Activated CD8-positive, alpha-beta memory T cell treated with anti-CD3 and anti-CD28 coated beads, Interleukin-2, amount 50 U/mL, for 24 hours (primary cell): ENCODE data around the gene CLIC4.
"Not testable (repeated sequence)": the region's sequence is repeated elsewhere in the genome, so short reads cannot be mapped to it uniquely, and the experiment has no call there.

ENCODE experiments used
- DNase-seq: peaks from one replicate; pipeline ENCODE4 v3.0.0-alpha.2; 2020; ENCODE audit errors: extremely low read depth

Gene CLIC4

DNA sequence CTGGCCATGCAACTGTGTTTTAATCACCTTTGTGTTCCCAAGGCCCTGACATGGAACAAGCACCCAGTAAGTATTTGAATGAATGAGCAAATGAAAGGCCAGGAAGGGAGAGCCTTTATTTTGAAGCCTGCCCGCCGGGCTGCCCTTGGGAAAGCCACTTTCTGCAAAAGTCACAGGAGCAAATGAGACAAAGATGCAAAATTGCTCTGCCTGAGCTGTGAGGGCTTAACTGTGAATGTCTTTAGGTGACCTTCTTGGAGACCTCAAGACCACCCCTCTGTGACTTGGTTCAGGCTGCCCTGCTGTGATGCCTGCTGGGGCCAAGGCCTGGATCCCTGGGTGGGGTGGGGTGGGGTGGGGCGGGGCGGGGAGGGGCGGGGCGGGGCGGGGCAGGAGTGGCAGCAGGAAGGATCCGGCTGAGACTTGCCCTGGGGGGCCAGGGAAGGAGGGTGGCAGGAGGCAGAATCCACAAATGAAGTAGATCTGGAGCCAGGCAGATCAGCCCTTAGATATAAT is 130.8 kb downstream of the CLIC4 start:
- no peak for DNase-seq

DNA sequence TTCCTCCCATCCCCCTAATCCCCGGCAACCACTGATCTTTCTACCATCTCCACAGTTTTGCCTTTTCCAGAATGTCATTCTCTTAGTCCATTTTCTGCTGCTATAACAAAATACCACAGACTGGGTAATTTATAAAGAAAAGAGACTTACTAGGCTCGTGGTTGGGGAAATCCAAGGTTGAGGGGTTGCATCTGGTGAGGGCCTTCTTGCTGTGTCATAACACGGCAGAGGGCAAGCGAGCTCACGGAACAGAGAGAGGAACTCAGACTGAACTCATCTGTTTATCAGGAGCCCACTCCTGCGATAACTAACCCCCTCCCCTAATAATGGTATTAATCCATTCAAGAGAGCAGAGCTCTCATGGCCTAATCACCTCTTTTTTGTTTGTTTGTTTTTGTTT is 132.8 kb downstream of the CLIC4 start:
- no peak for DNase-seq

DNA sequence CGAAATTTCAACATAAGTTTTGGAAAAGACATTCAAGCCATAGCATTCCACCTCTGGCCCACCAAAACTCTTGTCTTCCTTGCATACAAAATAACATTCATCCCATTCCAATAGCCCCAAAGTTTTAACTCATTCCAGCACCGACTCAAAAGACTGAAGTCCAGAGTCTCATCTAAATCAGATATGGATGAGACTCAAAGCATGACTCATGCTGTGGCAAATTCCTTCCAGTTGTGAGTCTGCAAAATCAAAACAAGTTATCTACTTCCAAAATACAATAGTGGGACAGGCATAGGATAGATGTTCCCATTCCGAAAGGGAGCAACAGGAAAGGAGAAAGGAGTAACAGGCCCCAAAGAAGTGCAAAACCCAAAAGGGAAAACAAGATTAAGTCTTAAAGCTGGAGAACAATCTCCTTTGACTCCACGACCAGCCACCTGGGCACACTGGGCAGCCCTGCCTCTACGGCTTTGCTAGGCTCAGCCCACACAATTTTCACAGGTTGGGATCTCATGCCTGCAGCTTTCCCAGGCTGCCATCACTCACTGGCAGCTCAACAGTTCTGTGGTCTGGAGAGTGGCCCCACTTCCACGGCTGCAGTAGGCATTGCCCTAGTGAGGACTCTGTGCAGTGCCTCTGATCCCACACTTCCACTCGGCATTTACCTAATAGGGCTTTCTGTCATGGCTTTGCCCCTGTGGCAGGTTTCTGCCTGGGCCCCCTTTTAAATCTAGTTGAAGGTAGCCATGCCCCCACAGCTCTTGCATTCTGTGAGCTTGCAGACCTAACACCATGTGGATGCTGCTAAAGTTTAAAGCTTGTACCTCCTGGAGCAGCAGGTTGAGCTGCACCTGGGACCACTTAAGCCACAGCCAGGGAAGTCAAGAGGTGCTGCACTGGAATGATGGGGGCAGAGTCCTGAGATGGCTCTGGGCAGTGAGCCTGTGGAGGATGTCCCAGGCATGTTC is 133.8 kb downstream of the CLIC4 start:
- no peak for DNase-seq

DNA sequence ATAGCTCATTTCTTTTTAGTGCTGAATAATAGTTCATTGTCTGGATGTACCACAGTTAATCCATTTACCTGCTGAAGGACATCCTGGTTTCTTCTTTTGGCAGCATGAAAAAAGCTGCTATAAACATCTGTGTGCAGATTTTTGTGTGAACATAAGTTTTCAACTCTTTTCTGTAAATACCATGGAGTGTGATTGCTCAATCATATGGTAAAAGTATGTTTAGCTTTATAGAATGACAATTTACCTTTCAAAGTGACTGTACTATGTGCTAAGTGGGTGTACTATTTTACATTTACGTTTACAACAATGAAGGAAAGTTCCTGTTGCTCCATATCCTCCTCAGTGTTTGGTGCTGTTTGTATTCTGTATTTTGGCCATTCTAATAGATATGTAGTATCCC is 135.8 kb downstream of the CLIC4 start:
- DNase-seq: no peak

DNA sequence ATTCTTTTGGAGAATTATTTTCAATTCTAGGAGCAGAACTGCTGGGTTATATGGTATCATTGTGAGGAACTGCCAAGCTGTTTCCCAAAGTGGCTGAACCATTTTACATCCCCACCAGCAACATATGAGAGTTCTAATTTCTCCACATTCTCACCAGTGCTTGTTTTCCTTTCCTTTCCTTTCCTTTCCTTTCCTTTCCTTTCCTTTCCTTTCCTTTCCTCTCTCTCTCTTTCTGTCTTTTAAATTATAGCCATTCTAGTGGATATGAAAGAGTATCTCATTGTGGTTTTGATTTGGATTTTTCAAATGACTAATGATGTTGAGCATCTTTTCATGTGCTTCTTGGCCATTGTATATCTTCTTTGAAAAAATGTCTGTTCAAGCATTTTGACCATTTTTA is 139.5 kb downstream of the CLIC4 start:
- no peak for DNase-seq

DNA sequence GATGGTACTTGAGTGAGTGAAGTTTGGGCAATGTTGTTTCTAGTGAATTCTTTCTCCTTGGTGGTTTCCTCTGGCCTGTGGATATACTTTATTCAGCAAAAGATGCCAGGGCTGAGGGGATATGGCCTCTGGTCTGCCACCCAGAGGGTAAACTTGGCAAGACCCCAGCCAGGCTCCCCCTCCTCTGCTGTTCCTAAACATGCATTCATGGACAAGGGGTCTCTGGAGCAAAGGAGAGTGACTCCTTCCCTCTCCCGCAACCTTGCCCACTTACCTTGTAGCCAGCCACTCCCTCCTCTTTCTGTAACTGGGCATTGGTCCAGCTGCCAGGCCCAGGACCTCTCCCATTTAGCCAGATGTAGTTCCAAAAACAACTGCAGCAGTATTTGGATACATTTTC is 141.0 kb downstream of the CLIC4 start:
- DNase-seq: no peak

DNA sequence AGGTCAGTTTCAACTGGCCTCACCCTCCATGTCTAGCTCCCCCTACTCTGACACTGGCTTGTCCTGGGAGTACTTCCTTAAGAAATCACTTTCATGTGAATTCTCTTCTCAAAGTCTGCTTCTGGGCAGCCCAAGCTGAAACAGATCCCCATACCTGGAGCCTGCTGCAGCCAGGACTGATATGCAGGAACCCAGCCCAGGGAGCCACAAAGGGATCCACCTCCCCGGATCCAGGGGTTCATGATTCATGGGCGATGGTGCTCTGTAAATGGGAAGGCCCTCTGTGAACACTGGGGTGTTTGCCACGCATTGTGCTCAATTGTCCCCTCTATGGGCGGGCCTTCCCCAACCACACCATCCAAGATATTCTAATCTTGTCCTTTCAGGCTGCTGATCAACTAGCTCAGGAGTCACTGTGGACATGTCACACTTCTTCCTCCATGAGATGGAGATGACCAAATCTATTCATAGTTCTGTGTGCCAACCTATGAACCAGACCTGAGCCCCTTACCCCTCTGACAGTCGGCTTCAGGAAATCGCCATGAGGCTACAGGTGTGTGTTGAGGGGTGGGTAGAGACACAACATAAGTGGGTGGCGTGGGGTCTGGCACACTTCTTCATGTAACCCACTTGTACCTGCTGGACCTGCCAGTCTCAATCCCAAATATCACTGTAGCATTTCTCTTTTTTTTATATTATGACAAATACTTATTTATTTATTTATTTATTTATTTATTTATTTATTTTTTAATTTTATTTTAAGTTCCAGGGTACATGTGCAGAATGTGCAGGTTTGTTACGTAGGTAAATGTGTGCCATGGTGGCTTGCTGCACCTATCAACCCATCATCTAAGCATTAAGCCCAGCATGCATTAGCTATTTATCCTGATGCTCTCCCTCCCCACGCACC is 143.1 kb downstream of the CLIC4 start:
- no peak for DNase-seq

DNA sequence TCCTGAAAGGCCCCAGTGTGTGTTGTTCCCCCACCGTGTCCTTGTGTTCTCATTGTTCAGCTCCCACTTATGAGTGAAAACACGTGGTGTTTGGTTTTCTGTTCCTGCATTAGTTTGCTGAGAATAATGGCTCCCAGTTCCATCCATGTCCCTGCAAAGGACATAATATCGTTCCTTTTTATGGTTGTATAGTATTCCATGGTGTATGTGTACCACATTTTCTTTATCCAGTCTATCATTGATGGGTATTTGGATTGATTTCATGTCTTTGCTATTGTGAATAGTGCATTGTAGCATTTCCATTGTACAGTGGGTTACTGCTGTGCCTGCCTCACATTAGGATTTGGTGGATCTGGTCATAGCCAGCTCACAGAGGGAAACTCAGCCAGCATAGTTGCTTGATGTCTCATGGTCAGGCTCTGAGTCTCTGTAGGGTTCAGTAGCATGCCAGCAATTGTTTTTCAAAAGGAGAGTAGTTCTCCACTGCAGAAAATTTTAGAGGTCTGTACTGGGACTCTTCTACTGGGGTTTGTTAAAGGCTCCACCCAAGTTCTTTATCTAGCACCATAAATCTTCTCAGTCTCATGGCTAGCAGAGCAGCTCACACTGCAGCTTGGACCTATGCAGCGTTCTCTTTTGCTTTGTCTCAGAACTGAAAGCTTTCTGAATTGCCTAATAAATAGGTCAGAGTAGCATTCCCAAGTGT is 143.9 kb downstream of the CLIC4 start:
- no peak for DNase-seq

DNA sequence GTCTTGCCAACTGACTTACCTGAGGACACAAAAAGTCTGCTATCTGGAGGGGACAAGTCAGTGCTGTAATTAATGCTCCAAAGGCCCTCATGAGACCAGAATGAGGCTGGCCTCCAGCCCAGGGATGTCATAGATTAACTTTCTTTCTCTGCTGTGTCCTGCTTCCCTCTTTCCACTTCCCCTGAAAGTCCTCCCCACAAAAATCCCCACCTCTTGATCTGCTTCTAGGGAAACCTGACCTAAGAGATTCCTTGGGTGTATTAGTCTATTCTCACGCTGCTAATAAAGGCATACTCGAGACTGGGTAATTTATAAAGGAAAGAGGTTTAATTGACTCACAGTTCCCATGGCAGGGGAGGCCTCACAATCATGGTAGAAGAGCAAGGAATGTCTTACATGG is 145.6 kb downstream of the CLIC4 start:
- DNase-seq: no peak

DNA sequence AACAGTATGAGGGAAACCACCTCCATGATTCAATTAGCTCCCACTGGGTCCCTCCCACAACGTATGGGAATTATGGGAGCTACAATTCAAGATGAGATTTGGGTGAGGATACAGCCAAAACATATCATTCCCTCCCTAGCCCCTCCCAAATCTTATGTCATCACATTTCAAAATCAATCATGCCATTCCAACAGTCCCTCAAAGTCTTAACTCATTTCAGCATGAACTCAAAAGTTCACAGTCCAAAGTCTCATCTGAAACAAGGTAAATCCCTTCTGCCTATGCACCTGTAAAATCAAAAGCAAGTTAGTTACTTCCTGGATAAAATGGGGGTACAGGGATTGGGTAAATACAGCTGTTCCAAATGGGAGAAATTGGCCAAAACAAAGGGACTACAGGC is 146.1 kb downstream of the CLIC4 start:
- DNase-seq: not testable (repeated sequence)

DNA sequence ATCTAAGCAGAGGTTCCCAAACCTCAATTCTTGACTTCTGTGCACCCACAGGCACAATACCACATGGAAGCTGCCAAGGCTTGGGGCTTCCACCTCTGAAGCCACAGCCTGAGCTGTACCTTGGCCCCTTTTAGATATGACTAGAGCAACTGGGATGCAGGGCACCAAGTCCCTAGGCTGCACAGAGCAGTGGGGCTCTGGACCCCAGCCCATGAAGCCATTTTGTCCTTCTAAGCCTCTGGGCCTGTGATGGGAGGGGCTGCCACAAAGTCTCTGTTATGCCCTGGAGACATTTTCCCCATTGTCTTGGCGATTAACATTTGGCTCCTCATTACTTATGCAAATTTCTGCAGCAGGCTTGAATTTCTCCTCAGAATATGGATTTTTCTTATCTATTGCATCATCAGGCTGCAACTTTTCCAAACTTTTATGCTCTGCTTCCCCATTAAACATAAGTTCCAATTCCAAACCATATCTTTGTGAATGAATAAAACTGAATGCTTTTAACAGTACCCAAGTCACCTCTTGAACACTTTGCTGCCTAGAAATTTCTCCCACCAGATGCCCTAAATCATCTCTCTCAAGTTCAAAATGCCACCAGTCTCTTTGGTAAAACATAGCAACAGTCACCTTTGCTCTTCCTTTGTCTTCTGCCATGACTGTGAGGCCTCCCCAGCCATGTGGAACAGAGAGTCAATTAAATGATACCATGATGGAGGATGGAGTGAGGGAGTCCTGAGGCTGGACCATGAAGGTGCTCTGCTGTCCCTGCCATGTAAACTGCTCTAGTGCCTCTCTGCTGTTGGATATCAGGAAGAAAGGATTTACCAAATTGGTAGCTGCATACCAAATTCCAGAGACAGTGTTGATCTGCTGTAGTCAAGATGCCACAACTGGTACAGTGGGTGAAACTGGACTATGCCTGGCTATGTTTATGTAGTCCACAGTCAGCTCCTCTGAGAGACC is 147.2 kb downstream of the CLIC4 start:
- DNase-seq: no peak

DNA sequence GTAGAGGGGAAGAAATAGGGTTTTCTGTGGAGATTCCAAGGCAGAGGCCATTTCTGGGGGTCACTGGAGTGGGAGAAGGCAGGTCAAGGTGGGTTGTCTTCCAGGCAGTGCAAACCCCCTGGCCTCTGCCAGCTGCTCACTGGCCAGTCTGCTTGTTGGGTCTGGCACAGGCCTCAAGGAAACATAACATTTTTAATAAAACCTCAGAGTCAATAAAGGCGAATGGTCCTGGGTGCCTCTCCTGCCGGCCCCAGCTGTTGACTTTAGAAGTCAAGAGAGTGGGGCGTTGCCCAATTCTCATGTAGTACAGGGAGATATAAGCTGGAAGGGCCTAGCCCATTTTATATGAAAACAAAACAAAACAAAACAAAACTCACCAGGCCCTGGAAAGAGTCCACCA is 148.2 kb downstream of the CLIC4 start:
- no peak for DNase-seq
